Erythroblast (primary cell): Measurements from ENCODE around the gene UBA52.

Source experiments
- GATA1 ChIP-seq: IDR thresholded peaks from 2 replicates; pipeline ENCODE4 v1.6.1; 2011; ENCODE audit warnings: low read depth, mild to moderate bottlenecking, control low read depth, low read length, moderate library complexity
- POLR2A ChIP-seq: IDR thresholded peaks from 2 replicates; pipeline ENCODE4 v1.6.1; 2011; ENCODE audit warnings: mild to moderate bottlenecking, low read length

DNA sequence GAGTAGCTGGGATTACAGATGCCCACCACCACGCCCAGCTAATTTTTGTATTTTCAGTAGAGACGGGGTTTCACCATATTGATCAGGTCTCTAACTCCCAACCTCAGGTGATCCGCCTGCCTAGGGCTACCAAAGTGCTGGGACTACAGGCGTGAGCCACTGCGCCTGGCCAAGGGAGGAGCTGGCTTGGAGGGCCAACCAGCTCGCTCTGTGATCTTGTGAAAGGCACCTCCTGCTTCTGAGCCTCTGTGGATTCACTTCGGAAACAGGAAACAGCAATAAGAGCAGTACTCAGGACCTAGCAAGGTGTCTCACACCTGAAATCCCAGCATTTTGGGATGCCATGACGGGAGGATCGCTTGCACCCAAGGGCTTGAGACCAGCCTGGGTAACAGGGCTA is 47.8 kb upstream of the UBA52 start:
- TF ChIP-seq POLR2A: no peak
- TF ChIP-seq GATA1: no peak
